H1 (cell line): ENCODE measurements around the gene CCL26. TPM values are rescaled to one million over a fixed set of nuclear protein-coding genes. Genes with fewer than 3 reads are reported as not detected.

Experiments
- ATF2 ChIP-seq: IDR thresholded peaks from 2 replicates; pipeline ENCODE4 v1.6.1; 2012; ENCODE audit warnings: low read length, inconsistent platforms
- CBX8 ChIP-seq: fragments of 300-800, 300-1000 bp; sonication (generic); IDR thresholded peaks from 2 replicates; pipeline ENCODE4 v1.7.1; 2016; ENCODE audit warnings: low read depth, low read length, borderline replicate concordance
- EP300 ChIP-seq, 2 experiments: IDR thresholded peaks; 1 replicate in 1 of 2; 2 replicates in 1 of 2; pipeline ENCODE4 v1.6.1; 2011 to 2012; ENCODE audit warnings: low read depth in 2 of 2, low read length in 2 of 2, mild to moderate bottlenecking in 2 of 2, borderline replicate concordance in 1 of 2, inconsistent platforms in 1 of 2, moderate library complexity in 1 of 2
- HDAC2 ChIP-seq, 2 experiments: fragments of 300-600 bp in 1 of 2; sonication (generic) in 1 of 2; IDR thresholded peaks; 2 replicates each; pipeline ENCODE4 v1.6.1; 2011 to 2012; ENCODE audit warnings: low read depth in 2 of 2, low read length in 2 of 2, mild to moderate bottlenecking in 2 of 2, moderate library complexity in 2 of 2, borderline replicate concordance in 1 of 2, inconsistent platforms in 1 of 2
- SIX5 ChIP-seq: IDR thresholded peaks from 2 replicates; pipeline ENCODE4 v1.6.1; 2011; ENCODE audit warnings: mild to moderate bottlenecking, low read depth, low read length
- YY1 ChIP-seq: IDR thresholded peaks from 2 replicates; pipeline ENCODE4 v1.6.1; 2011; ENCODE audit warnings: low read depth, mild to moderate bottlenecking, low read length
- polyA plus RNA-seq, 7 experiments: library from polyadenylated mRNA; depleted of rRNA in 3 of 7; stranded (reverse) in 5 of 7; unstranded in 2 of 7; fragments of >200 nt in 5 of 7; fragments of 200-250 nt in 2 of 7; gene quantifications; 1 replicate in 5 of 7; 2 replicates in 1 of 7; 4 replicates in 1 of 7; pipeline versions ENCODE4 v1.2.1 to v1.2.3, GENCODE V29; 2011 to 2013; ENCODE audit warnings: missing spikeins in 2 of 7, mixed read lengths in 2 of 7
- total RNA-seq: library from RNA; stranded (reverse); fragmentation: NEBNext Ultra II Directional; extraction: Animal tissue kit (Norgen Biotek cat#: 25700); gene quantifications from 2 replicates; pipeline ENCODE4 v1.2.1, GENCODE V29; 2021

CCL26 gene
- total and polyA plus RNA-seq, 2 of the 8 experiments (the other 6 are each of a cell fraction or from before 2014, with no cell fraction given): 8.7 to 14.9 TPM

DNA sequence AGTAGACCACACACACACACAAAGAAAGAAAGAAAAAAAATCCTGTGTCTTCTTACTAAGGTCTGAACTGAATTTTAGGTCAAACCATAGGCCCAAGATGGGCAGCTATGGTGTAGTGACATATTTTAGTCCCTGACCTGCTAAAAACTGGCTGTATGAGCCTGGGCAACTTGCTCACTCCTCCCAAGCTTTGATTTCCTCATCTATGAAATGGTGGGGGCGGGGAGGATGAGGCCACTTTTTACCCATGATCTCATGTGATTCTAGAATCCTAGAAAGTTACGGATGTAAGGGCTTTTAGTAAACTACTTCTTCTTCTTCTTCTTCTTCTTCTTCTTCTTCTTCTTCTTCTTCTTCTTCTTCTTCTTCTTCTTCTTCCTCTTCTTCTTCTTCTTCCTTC, 47.7 kb upstream of the CCL26 start (continued):
- no peak for TF ChIP-seq HDAC2 (IDR thresholded peaks at IDR 0.05; ENCODE audit: borderline replicate concordance in 1 of 2, low read depth in 2 of 2, low read length in 2 of 2)
- no peak for TF ChIP-seq ATF2
- no peak for TF ChIP-seq EP300 (IDR thresholded peaks at IDR 0.05; ENCODE audit: borderline replicate concordance in 1 of 2, low read depth in 2 of 2, low read length in 2 of 2)
- TF ChIP-seq CBX8: no peak
- no peak for TF ChIP-seq YY1
- TF ChIP-seq SIX5: no peak
